Measurements from ENCODE around the gene TAS2R40. TPM values are rescaled to one million over a fixed set of nuclear protein-coding genes. Genes with fewer than 3 reads are reported as not detected.

The TAS2R40 gene
- total RNA-seq, 1 donor from 2014 or later, result not detected

DNA sequence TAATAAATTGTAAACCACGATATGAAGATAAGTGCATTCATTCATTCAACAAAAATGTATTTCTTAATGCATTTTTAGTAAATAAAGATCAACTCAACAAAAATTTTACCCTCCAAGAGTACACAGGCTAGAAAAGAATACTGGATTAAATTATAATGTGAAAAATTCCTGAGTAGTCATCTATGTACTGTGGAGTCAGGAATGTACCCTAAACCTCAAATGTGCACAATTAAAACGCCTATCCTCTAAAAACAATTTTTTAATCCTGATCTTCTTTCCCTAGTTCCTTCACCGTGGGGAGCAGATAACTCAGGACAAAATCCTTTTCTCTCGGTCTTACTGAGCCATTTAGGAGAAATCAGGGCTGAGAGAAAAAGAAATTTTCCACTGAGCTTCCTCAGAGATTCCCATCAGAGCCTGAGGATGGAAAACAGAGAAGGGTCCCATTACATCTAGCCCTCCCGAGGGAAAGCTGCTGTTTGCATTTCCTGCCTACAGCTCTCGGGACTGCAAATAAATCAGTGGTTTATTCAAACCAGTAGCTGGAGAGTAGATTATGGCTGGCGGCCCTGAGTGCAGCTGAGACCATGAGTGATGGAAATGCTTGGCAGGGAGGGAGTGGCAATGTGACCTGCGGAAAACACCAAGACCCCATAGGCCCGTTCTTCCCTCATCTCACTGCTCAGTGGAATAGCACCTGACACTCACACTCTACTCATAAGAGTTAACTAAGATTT is 7.4 kb downstream of the TAS2R40 start:
- peaks cover 5% of the 10 kb centered on the region for H3K4me1 Mint-ChIP-seq
- Histone ChIP-seq H3K4me3 (no peak overlapping the region), H3K36me3 (no peaks in the 10 kb centered on the region), H2AFZ (replicated peaks) (peak overlapping the region; percentile 84), H4K20me1 (ENCODE audit: low read depth) (no peaks in the 10 kb centered on the region), H3K9ac (no peak overlapping the region), H3K27me3 (peaks cover 13% of the 10 kb centered on the region), H3F3A (ENCODE audit: low read depth) (peaks cover 6% of the 10 kb centered on the region), H3K4me1 (peaks cover 9% of the 10 kb centered on the region), H3K9me3 (ENCODE audit: low read depth) (no peaks in the 10 kb centered on the region), H3K27ac (peak overlapping the region; percentile 64), H3K79me2 (ENCODE audit: low read depth) (no peaks in the 10 kb centered on the region), H3K4me2 (peak overlapping the region; percentile 41)
- peaks cover under 1% of the 10 kb centered on the region for H3K27me3 Mint-ChIP-seq (ENCODE audit: insufficient read depth, low read depth)
- TF ChIP-seq, protein P1, sequence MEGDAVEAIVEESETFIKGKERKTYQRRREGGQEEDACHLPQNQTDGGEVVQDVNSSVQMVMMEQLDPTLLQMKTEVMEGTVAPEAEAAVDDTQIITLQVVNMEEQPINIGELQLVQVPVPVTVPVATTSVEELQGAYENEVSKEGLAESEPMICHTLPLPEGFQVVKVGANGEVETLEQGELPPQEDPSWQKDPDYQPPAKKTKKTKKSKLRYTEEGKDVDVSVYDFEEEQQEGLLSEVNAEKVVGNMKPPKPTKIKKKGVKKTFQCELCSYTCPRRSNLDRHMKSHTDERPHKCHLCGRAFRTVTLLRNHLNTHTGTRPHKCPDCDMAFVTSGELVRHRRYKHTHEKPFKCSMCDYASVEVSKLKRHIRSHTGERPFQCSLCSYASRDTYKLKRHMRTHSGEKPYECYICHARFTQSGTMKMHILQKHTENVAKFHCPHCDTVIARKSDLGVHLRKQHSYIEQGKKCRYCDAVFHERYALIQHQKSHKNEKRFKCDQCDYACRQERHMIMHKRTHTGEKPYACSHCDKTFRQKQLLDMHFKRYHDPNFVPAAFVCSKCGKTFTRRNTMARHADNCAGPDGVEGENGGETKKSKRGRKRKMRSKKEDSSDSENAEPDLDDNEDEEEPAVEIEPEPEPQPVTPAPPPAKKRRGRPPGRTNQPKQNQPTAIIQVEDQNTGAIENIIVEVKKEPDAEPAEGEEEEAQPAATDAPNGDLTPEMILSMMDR (IDR thresholded peaks at IDR 0.05), result no peak
- no peak for TF ChIP-seq EZH2 (IDR thresholded peaks at IDR 0.05)
- no peak for TF ChIP-seq EZH2phosphoT487 (IDR thresholded peaks at IDR 0.05)
- H3K4me3 Mint-ChIP-seq, result no peak overlapping the region
- no peaks in the 10 kb centered on the region for H3K9me3 Mint-ChIP-seq
- peak; percentile 16 for DNase-seq (ENCODE audit: low spot score)
- no peak overlapping the region for H3K27ac Mint-ChIP-seq
- H3K36me3 Mint-ChIP-seq, result no peaks in the 10 kb centered on the region

DNA sequence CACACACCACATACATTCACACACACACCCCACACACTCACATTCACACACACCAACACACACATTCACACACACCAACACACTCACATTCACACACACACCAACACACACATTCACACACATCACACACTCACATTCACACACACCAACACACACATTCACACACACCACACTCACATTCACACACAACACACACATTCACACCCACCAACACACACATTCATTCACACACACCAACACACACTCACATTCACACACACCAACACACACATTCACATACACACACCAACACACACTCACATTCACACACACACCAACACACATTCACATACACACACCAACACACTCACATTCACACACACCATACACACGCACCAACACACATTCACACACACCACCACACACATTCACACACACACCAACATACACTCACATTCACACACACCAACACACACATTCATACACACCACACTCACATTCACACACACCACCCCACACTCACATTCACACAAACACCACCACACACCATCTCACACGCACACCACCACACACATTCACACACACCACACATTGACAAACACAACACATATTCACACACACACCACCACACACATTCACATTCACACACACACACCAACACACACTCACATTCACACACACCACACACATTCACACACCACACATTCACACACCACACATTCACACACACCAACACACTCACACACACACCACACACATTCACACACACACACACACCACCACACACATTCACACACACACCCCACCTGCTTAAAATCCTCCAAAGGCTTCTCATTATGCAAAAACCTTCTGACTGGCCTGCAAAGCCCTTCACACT is 9.0 kb downstream of the TAS2R40 start:
- no peaks in the 10 kb centered on the region for H4K20me1 ChIP-seq (ENCODE audit: low read depth)
- TF ChIP-seq, protein P1 (IDR thresholded peaks at IDR 0.05), result no peak
- TF ChIP-seq EZH2phosphoT487 (IDR thresholded peaks at IDR 0.05) (no peak), EZH2 (IDR thresholded peaks at IDR 0.05) (no peak)
- Mint-ChIP-seq H3K4me3 (no peak overlapping the region), H3K4me1 (peaks cover 5% of the 10 kb centered on the region), H3K27ac (no peak overlapping the region), H3K9me3 (no peaks in the 10 kb centered on the region), H3K36me3 (no peaks in the 10 kb centered on the region), H3K27me3 (ENCODE audit: insufficient read depth, low read depth) (no peaks in the 10 kb centered on the region)
- no peak for DNase-seq (ENCODE audit: low spot score)
- H3K27me3 ChIP-seq, result peaks cover 13% of the 10 kb centered on the region
- peaks cover 6% of the 10 kb centered on the region for H3F3A ChIP-seq (ENCODE audit: low read depth)
- no peak overlapping the region for H2AFZ ChIP-seq (replicated peaks)
- no peak overlapping the region for H3K27ac ChIP-seq
- H3K79me2 ChIP-seq (ENCODE audit: low read depth), result no peaks in the 10 kb centered on the region
- H3K36me3 ChIP-seq, result no peaks in the 10 kb centered on the region
- H3K4me1 ChIP-seq, result peaks cover 9% of the 10 kb centered on the region
- H3K9ac ChIP-seq, result no peak overlapping the region
- H3K9me3 ChIP-seq (ENCODE audit: low read depth), result peaks cover 6% of the 10 kb centered on the region
- H3K4me2 ChIP-seq, result no peak overlapping the region
- no peak overlapping the region for H3K4me3 ChIP-seq

DNA sequence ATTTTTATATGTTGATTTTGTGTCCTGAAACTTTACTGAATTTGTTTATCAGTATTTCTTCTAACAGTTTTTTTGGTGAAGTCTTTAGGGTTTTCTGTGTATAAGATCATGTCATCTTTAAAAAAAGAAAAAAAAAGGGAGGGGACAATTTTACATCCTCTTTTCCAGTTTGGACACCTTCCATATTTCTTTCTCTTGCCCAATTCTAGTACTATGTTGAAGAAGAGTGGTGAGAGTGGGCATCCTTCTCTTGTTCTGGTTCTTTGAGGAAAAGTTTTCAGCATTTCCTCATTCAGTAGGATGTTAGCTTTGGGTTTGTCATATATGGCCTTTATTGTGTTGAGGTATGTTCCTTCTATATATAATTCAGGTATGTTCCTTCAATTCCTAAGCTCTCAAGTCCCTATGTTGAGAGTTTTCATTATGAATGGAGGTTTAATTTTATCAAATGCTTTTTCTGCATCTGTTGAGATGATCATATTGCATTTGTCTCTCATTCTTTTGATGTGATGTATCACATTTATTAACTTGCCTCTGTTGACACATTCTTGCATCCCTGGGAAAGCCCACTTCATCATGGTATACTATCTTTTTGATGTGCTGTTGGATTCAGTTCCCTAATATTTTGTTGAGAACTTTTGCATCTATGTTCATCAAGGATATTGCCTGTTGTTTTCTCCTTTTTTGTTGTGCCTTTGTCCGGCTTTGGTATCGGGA is 12.1 kb downstream of the TAS2R40 start:
- Histone ChIP-seq H2AFZ (replicated peaks) (no peak overlapping the region), H3K79me2 (ENCODE audit: low read depth) (no peaks in the 10 kb centered on the region), H3K4me3 (no peak overlapping the region), H3F3A (ENCODE audit: low read depth) (peaks cover 6% of the 10 kb centered on the region), H3K4me2 (no peak overlapping the region), H3K9ac (no peak overlapping the region), H3K27me3 (peaks cover 13% of the 10 kb centered on the region), H3K27ac (no peak overlapping the region), H4K20me1 (ENCODE audit: low read depth) (no peaks in the 10 kb centered on the region), H3K4me1 (peaks cover 9% of the 10 kb centered on the region), H3K36me3 (no peaks in the 10 kb centered on the region), H3K9me3 (ENCODE audit: low read depth) (peaks cover 10% of the 10 kb centered on the region)
- Mint-ChIP-seq H3K4me3 (no peak overlapping the region), H3K27me3 (ENCODE audit: insufficient read depth, low read depth) (no peaks in the 10 kb centered on the region), H3K9me3 (peaks cover 11% of the 10 kb centered on the region), H3K4me1 (peaks cover 3% of the 10 kb centered on the region), H3K27ac (no peak overlapping the region), H3K36me3 (no peaks in the 10 kb centered on the region)
- TF ChIP-seq EZH2 (IDR thresholded peaks at IDR 0.05) (no peak), EZH2phosphoT487 (IDR thresholded peaks at IDR 0.05) (no peak)
- TF ChIP-seq, protein P1 (IDR thresholded peaks at IDR 0.05), result no peak
- no peak for DNase-seq (ENCODE audit: low spot score)

Measured in neural progenitor cell (in vitro differentiated cells).